PC-3 (cell line): ENCODE measurements around the gene COL4A1. TPM values are rescaled to one million over a fixed set of nuclear protein-coding genes. Genes with fewer than 3 reads are reported as not detected.

Experiments used
- ATAC-seq: fragments of 200-7000 bp; cut with Tn5 transposase; 2 replicates; pipeline ENCODE4 v1.9.1; 2020; ENCODE audit warnings: mild to moderate bottlenecking, moderate library complexity
- BruUV-seq: library from RNA; stranded (reverse); fragments of 400-500 nt; replicated peaks from 2 replicates; lab custom pipeline; 2021; lab: Mats Ljungman, UMichigan
- CTCF ChIA-PET: fragments of 300-600 bp; sonication (Branson Sonifier 250); formaldehyde crosslinking; loops from one replicate; lab custom pipeline; 2022; ENCODE audit warnings: antibody characterized with exemption; lab: Charles Lee
- POLR2A ChIA-PET: fragments of 300-600 bp; sonication (Branson Sonifier 250); formaldehyde crosslinking; loops from one replicate; lab custom pipeline; 2022; ENCODE audit warnings: antibody characterized with exemption; ENCODE audit not compliant: unreplicated experiment; lab: Charles Lee
- DNase-seq: peaks from one replicate; pipeline ENCODE4 v3.0.0-alpha.2; 2015
- H2AFZ ChIP-seq: fragments of 300-600 bp; sonication (generic); 2 replicates; pipeline ENCODE4 v1.6.0; 2016; ENCODE audit warnings: antibody characterized with exemption, low read length
- H3F3A ChIP-seq: fragments of 300-600 bp; sonication (generic); one replicate; pipeline ENCODE4 v1.6.0; 2017; ENCODE audit warnings: antibody characterized with exemption, low read length, control low read depth, mild to moderate bottlenecking; ENCODE audit not compliant: unreplicated experiment
- H3K27ac ChIP-seq: fragments of 300-600 bp; sonication (generic); 2 replicates; pipeline ENCODE4 v1.5.1; 2016; ENCODE audit warnings: mild to moderate bottlenecking, low read length
- H3K27me3 ChIP-seq: fragments of 300-600 bp; sonication (generic); 2 replicates; pipeline ENCODE4 v1.6.1; 2016; ENCODE audit warnings: low read length, mixed read lengths
- H3K36me3 ChIP-seq: fragments of 300-600 bp; sonication (generic); 2 replicates; pipeline ENCODE4 v1.6.1; 2016; ENCODE audit warnings: low read depth, mixed run types, low read length, mixed read lengths
- H3K4me1 ChIP-seq: fragments of 300-600 bp; sonication (generic); 2 replicates; pipeline ENCODE4 v1.5.1; 2016; ENCODE audit warnings: low read length; ENCODE audit not compliant: insufficient read depth
- H3K4me2 ChIP-seq: fragments of 300-600 bp; sonication (generic); 2 replicates; pipeline ENCODE4 v1.6.0; 2016; ENCODE audit warnings: low read length
- H3K4me3 ChIP-seq: fragments of 300-600 bp; sonication (generic); 2 replicates; pipeline ENCODE4 v1.5.1; 2016; ENCODE audit warnings: mild to moderate bottlenecking, low read length, mixed read lengths
- H3K79me2 ChIP-seq: fragments of 300-600 bp; sonication (generic); 2 replicates; pipeline ENCODE4 v1.6.1; 2017; ENCODE audit warnings: low read length, mixed read lengths
- H3K9ac ChIP-seq: fragments of 300-600 bp; sonication (generic); 2 replicates; pipeline ENCODE4 v1.6.0; 2016; ENCODE audit warnings: mild to moderate bottlenecking, low read length
- H3K9me2 ChIP-seq: fragments of 300-600 bp; sonication (generic); replicated peaks from 2 replicates; pipeline ENCODE4 v1.6.1; 2016; ENCODE audit warnings: mixed run types, low read length, mixed read lengths
- H3K9me3 ChIP-seq: fragments of 300-600 bp; sonication (generic); 2 replicates; pipeline ENCODE4 v1.6.1; 2016; ENCODE audit warnings: low read length, mixed read lengths
- H4K20me1 ChIP-seq: fragments of 300-600 bp; sonication (generic); 2 replicates; pipeline ENCODE4 v1.6.1; 2016; ENCODE audit warnings: low read length, mixed read lengths
- CTCF ChIP-seq: fragments of 300-600 bp; sonication (generic); conservative IDR thresholded peaks from 2 replicates; pipeline ENCODE4 v1.5.1; 2017; ENCODE audit warnings: antibody characterized with exemption, low read depth, mild to moderate bottlenecking, low read length
- EZH2 ChIP-seq: fragments of 300-600 bp; sonication (generic); IDR thresholded peaks from one replicate; pipeline ENCODE4 v1.6.1; 2017; ENCODE audit warnings: antibody characterized with exemption, mild to moderate bottlenecking, low read length; ENCODE audit not compliant: unreplicated experiment
- EZH2phosphoT487 ChIP-seq: fragments of 300-600 bp; sonication (generic); IDR thresholded peaks from 2 replicates; pipeline ENCODE4 v1.6.1; 2018; ENCODE audit warnings: mild to moderate bottlenecking, antibody characterized with exemption, low read length, borderline replicate concordance
- intact Hi-C: fragments of 100-400 bp; cut with micrococcal nuclease; formaldehyde crosslinking; loops from 2 replicates; pipeline ENCODE4 v1.9.0; 2023
- total RNA-seq: library from RNA; depleted of rRNA; stranded (reverse); fragments of >200 nt; gene quantifications from 2 replicates; pipeline ENCODE4 v1.2.3, GENCODE V29; 2014

Gene COL4A1
- total RNA-seq, 1 experiment from 2014 or later = 48.7 TPM

- H2AFZ ChIP-seq = no peak overlapping the region
- ATAC-seq (no peak), DNase-seq (no peak)
- no peak overlapping the region for H3K9ac ChIP-seq
- no peaks in the 10 kb centered on the region for H3F3A ChIP-seq
- no peaks in the 10 kb centered on the region for H3K9me3 ChIP-seq
- ChIA-PET CTCF (no interaction called here), POLR2A (no interaction called here)
- no peak overlapping the region for H3K27ac ChIP-seq
- H3K79me2 ChIP-seq = no peaks in the 10 kb centered on the region
- intact Hi-C loops = no loop called here
- no peaks in the 10 kb centered on the region for H3K4me1 ChIP-seq
- no peaks in the 10 kb centered on the region for H3K9me2 ChIP-seq
- H3K27me3 ChIP-seq = no peaks in the 10 kb centered on the region
- no peak overlapping the region for H3K4me2 ChIP-seq
- H3K4me3 ChIP-seq = no peak overlapping the region
- BruUV-seq = no TSS peak
- TF ChIP-seq EZH2 (no peak), CTCF (no peak), EZH2phosphoT487 (no peak)
- no peaks in the 10 kb centered on the region for H4K20me1 ChIP-seq
- no peaks in the 10 kb centered on the region for H3K36me3 ChIP-seq
These were observed 89.1 kb downstream of the COL4A1 start for GRCh38 chr13:110217811-110218210.

- Histone ChIP-seq H3F3A (no peaks in the 10 kb centered on the region), H3K4me2 (no peak overlapping the region), H3K36me3 (no peaks in the 10 kb centered on the region), H3K4me3 (no peak overlapping the region), H3K27ac (no peak overlapping the region), H3K27me3 (no peaks in the 10 kb centered on the region), H3K9ac (no peak overlapping the region), H3K4me1 (no peaks in the 10 kb centered on the region), H2AFZ (no peak overlapping the region), H4K20me1 (no peaks in the 10 kb centered on the region), H3K9me2 (no peaks in the 10 kb centered on the region), H3K9me3 (no peaks in the 10 kb centered on the region), H3K79me2 (no peaks in the 10 kb centered on the region)
- DNase-seq (no peak), ATAC-seq (no peak)
- ChIA-PET POLR2A (no interaction called here), CTCF (no interaction called here)
- TF ChIP-seq EZH2phosphoT487 (no peak), CTCF (no peak), EZH2 (no peak)
- no TSS peak for BruUV-seq
- intact Hi-C loops = no loop called here
These were observed 89.9 kb downstream of the COL4A1 start for GRCh38 chr13:110217085-110217484.

- Histone ChIP-seq H3K27me3 (no peaks in the 10 kb centered on the region), H3K9ac (no peak overlapping the region), H3K27ac (no peak overlapping the region), H3K4me1 (no peaks in the 10 kb centered on the region), H3K4me3 (no peak overlapping the region), H3K79me2 (no peaks in the 10 kb centered on the region), H3K4me2 (no peak overlapping the region), H3K9me3 (no peaks in the 10 kb centered on the region), H4K20me1 (no peaks in the 10 kb centered on the region), H3K36me3 (no peaks in the 10 kb centered on the region), H3K9me2 (no peaks in the 10 kb centered on the region), H3F3A (no peaks in the 10 kb centered on the region), H2AFZ (no peak overlapping the region)
- intact Hi-C loops = no loop called here
- POLR2A ChIA-PET = no interaction called here
- CTCF ChIA-PET = no interaction called here
- ATAC-seq (no peak), DNase-seq (no peak)
- no TSS peak for BruUV-seq
- TF ChIP-seq EZH2phosphoT487 (no peak), EZH2 (no peak), CTCF (no peak)
These were observed 90.4 kb downstream of the COL4A1 start for GRCh38 chr13:110216398-110217041.
